Jurkat, Clone E6-1 (cell line): ENCODE measurements around the gene NALCN.
A peak's percentile ranks its signal among the peaks of the same experiment; 100 is the strongest.
"Not testable (repeated sequence)": the region's sequence is repeated elsewhere in the genome, so short reads cannot be mapped to it uniquely, and the experiment has no call there.

Experiments
- DNase-seq: peaks from one replicate; pipeline ENCODE4 v3.0.0-alpha.2; 2011; ENCODE audit warnings: low read depth, low spot score
- H3K4me3 ChIP-seq: 2 replicates; pipeline ENCODE4 v1.5.1; 2011; ENCODE audit warnings: mild to moderate bottlenecking, low read length, control low read depth, moderate library complexity

NALCN gene

GRCh38 chr13:101346942-101347728 is 69.2 kb downstream of the NALCN start:
- no peak for DNase-seq
- no peak overlapping the region for H3K4me3 ChIP-seq

DNA sequence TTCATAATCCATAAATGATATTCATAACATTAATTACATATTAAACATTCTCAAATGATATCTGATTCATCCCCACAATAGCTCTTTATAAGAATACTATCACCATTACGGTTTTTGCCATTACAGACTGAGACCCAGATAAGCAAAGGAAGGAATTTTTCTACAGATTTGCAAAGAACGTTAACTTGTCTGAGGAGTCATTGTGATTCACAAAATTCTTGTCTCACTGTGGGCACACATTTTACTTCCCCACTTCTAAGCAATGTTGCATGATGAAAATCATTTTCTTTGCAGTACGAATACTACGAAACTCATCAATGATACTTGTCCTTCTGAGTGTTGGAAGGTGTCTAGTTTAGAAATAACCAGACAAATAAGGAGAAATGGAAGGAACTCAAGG is 70.1 kb downstream of the NALCN start:
- DNase-seq: no peak
- no peak overlapping the region for H3K4me3 ChIP-seq

- DNase-seq: no peak
- H3K4me3 ChIP-seq: no peak overlapping the region
These were observed 73.0 kb downstream of the NALCN start for GRCh38 chr13:101343128-101343787.

DNA sequence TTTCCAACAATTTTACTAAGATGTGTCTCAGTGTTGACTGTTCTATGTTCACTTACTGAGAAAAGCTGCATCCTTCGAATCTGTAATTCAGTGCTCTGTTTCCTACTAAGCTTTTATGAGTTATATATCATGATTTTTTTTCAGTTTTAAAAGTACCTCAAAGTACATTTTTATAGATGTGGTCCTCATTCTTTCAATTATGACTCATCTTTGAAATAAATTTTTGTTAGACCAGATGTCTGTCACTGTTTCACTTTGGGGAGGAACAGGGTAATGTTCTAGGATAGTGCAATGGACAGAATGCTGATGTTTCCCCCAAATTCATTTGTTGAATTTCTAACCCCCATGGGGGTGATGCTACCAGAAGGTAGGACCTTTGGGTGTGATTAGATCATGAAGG is 74.8 kb downstream of the NALCN start:
- no peak overlapping the region for H3K4me3 ChIP-seq
- no peak for DNase-seq

DNA sequence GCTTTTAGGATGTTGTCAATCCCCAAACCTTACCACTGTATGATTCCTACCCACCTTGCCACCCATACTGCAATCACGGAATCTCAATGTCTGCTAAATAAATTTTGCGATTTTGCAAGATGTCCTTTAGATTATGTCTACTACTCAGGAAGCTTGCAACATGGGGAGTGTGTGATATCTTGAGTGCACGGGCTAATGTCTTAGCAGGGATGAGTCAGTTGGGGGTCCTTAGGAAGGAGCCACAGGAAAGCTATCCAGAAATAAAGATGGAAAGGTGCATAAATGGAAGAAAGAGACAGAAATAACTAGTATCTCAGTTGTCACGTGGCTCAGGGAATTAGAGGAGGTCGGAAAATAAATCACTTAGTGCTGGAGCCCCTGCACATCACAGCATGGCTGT is 77.1 kb downstream of the NALCN start:
- no peak for DNase-seq
- H3K4me3 ChIP-seq: no peak overlapping the region

DNA sequence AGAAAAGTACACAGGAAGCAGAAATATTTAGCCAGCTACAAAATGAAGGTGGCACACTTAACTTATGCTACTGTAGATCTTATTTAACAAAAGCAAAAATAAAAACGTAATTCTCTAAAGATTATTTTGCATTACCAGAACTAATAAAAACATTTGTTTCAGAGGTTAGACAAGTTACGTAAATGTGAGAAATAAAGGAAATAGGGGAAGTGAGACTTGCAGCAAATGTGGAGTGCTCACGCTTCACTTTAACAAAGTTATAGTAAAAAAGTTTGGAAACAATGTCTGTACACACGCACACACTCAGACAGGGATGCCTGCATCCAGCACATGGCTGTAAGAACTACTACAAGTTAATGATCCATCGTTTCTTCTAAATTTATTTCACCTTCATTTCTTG is 83.7 kb downstream of the NALCN start:
- DNase-seq: no peak
- H3K4me3 ChIP-seq: no peak overlapping the region

GRCh38 chr13:101331731-101332130 is 84.6 kb downstream of the NALCN start:
- H3K4me3 ChIP-seq: no peak overlapping the region
- no peak for DNase-seq

- DNase-seq: no peak
- H3K4me3 ChIP-seq: no peak overlapping the region
These were observed 88.4 kb downstream of the NALCN start for GRCh38 chr13:101327871-101328270.

DNA sequence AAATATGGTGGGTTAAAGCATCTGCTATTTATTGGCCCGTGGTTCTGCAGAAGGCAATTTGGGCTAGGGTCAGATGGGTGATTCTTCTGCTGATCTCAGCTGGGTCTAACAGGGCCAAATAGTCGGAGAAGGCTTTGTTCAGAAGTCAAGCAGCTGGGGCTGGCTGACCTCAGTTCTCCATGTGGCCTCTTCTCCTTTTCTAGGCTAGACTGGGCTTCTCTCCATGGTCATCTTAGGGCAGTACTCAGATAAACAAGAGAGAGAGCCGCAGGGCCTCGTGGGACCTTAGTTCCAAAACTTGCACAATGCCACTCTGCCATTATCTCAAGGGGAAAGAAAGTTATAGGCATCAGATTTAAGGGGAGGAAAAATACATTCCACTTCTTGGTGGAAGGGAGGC is 89.6 kb downstream of the NALCN start:
- DNase-seq: no peak
- H3K4me3 ChIP-seq: no peak overlapping the region

GRCh38 chr13:101325423-101325822 is 90.9 kb downstream of the NALCN start:
- no peak overlapping the region for H3K4me3 ChIP-seq
- DNase-seq: no peak

- DNase-seq: no peak
- no peak overlapping the region for H3K4me3 ChIP-seq
These were observed 92.7 kb downstream of the NALCN start for GRCh38 chr13:101323601-101324000.

DNA sequence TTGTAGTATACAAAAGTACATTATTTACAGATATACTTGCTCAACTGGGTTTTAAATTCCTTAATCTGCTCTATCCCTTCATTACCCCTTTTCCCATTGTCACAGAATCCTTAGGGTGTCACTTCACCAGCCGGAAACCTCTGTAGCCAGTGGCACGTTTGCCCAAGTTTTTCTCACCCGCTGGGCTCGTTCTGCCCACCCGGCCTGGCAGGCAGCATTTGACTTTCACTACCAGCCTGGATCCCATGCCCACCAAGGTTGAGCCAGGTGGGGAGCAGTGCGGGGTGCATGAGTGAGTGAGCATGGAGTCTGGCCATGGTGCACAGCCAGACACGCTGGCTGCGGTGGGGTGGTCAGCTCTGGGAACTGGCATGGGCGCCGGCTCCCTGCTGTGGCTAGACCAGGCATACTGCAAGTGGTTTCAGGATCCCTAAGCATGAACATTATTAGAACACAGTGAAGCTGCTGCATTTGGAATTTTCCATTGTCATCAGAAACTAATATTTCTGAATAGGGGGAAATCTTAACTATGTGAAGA is 98.3 kb downstream of the NALCN start:
- H3K4me3 ChIP-seq: no peak overlapping the region
- no peak for DNase-seq

DNA sequence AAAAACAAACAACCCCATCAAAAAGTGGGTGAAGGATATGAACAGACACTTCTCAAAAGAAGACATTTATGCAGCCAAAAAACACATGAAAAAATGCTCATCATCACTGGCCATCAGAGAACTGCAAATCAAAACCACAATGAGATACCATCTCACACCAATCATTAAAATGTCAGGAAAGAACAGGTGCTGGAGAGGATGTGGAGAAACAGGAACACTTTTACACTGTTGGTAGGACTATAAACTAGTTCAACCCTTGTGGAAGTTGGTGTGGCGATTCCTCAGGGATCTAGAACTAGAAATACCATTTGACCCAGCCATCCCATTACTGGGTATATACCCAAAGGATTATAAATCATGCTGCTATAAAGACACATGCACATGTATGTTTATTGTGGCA is 102.8 kb downstream of the NALCN start:
- not testable (repeated sequence) for DNase-seq, H3K4me3 ChIP-seq

DNA sequence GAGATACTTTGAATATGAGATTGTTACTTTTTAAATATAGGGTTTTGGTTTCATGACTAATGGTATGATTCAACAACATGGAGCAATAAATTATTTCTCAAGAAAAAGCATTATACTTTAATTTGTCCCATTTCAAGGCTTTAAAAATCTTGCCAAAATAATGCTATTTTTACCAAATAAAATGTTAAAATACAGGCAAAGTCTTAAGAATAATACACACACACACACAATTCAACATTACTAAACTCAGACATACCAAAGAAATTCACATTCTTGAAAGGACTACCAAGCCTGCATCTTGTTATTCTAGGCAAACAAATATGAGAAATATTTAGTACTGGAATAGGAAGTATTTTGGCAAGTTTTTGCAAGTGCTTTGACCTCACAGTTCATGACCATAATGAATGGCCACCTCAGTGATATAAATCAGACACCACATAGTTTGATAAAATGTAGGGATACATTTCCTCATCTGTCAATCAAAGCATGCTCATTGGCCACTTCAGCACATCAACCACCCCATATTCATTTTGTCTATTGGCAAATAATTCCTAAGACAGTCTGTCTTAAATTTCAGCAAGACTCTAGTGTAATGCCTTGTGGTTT is 107.2 kb downstream of the NALCN start:
- no peak for DNase-seq
- H3K4me3 ChIP-seq: no peak overlapping the region

DNA sequence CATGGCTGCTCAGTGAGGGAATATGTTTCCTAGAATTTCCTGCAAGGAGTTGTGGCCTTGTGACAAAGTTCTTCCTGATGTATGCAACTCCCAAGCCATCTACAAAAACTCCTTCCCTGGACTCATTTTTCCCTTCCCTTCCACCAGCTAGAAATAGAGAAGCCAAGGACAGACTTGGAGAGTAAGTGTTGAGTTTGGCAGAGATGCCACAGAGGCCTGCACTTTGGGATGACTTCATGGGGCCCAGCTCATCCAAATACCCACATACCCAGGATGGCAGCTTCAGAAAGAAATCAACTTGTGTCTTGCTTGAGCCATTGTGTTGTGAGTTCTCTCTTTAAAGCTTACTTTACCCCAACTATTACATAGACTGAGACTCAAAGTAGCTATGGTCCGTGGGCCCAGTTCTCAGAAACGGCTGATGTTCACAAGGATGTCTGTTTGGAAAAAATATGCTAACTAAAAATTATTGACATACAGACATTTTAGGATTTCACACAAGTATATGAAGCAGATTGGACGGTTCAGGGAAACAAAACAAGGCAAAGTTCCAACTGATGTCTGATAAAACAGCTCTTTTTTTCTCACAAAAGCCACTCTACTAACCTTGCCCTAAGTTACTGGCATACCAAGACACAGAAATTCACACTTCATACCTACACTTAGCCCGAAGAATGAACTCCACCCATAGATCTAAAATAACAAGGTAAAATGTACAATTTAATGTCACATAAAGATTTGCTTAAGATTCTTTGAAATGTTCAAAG is 107.9 kb downstream of the NALCN start:
- H3K4me3 ChIP-seq: no peak overlapping the region
- no peak for DNase-seq

DNA sequence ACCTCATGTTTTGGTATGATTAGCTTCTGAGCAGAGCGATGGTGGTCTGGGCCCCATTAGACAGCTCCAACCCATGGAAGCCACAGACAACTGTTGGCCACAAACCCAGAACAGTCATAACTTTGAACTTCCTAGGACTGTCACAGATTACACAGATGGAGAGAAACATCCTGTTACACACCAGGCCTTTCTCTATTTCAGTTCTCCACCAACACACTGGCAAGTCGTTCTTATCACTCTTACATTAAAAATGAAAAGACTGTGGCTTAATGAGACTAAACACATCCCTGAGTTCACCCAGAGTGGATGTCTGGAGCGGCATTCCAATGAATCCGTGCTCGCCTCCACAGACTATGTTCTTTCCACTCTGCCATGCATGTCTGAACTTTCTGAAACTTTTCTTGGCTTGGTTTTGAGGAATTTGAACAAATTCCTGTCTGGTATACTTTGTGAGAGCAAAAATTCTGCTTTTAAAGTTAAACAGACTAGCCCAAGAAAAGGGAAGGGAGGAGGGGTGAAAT is 109.1 kb downstream of the NALCN start:
- DNase-seq: peak; percentile 51
- H3K4me3 ChIP-seq: no peak overlapping the region

- no peak overlapping the region for H3K4me3 ChIP-seq
- DNase-seq: peak; percentile 45
These were observed 109.5 kb downstream of the NALCN start for GRCh38 chr13:101306773-101307172.

GRCh38 chr13:101305981-101306411 is 110.3 kb downstream of the NALCN start:
- DNase-seq: no peak
- no peak overlapping the region for H3K4me3 ChIP-seq

- H3K4me3 ChIP-seq: no peak overlapping the region
- DNase-seq: no peak
These were observed 112.8 kb downstream of the NALCN start for GRCh38 chr13:101303521-101303920.
